ENCODE results near the gene LEFTY1.

LEFTY1 gene

DNA sequence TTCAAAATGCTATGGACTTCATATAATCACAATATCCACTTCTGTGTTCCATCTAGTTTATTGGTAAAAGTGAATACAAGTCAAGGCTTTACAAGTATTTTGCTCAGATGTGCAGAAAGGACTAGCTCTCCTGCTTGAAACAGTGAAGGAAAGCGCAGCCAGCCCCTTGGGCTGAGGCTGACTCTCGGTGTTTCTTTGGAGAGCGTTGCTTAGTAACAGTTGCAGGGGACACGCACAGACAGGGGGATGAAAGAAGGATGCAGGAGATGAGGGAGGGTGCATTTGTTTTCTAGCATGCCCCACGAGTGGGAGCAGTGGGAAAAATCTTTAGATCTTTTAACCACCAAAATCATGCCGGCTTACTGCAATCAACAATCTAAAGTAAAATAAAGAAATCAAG is 26.0 kb upstream of the LEFTY1 start:
- DNase-seq, result no peak

DNA sequence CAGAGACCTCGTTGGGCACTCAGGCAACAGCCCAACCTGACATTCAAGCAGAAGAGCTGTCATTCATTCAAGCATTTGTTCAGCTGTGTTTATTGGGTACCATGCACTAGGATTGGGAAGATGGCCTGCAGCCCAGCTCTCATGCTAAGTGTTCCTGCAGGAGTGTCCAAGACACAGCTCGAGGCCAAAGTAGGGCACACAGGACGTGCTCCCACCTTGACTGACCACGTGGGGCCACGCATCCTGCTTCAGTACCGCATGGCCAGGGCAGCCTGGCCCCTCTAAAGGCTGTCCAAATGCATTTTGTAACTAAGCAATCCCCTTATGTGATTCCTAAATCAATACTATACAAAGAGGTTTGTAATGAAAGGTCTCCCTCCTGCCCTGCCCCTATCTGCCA is 25.4 kb upstream of the LEFTY1 start:
- no peak for DNase-seq

DNA sequence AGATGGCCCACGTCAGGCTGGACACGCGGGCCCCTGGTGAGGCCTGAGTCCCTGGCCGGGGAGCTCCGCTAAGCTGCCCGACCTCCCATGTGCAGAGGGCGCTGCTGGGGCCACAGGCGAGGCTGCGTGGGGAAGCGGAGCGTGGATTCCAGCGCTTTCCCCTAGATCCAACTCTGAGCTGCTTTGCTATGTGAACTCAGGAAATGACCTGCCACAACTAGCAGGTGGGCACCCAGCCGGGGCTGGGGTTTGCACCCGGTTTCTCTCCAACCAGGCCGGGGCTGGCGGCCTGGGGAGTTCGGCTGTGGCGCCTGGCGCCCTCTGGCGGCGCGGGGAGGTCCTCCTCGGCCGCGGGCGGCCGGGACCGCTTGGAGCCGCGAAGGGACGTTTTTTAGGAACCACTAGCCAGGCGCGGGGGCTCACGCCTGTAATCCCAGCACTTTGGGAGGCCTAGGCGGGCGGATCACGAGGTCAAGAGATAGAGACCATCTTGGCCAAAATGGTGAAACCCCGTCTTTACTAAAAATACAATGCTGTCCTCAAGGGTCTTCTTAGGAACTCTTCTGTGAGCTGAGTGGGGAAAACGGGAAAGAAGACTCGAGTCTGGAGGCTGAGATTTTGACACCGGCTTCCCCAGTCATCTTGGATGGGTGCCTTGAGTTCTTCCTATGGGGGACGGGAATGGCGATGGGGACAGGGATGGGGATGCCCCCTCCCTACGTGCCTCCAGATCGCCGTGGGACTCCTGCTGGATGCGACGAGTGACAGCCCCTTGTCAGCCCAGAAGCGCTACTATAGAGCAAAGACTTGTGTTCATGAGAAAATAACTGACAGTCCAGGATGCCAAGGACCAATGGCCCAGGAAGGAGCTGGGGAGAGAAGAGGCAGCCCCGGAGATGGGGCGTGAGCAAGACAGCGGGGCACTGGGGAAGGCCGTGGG is 22.5 kb upstream of the LEFTY1 start:
- DNase-seq, result peak; percentile 89

DNA sequence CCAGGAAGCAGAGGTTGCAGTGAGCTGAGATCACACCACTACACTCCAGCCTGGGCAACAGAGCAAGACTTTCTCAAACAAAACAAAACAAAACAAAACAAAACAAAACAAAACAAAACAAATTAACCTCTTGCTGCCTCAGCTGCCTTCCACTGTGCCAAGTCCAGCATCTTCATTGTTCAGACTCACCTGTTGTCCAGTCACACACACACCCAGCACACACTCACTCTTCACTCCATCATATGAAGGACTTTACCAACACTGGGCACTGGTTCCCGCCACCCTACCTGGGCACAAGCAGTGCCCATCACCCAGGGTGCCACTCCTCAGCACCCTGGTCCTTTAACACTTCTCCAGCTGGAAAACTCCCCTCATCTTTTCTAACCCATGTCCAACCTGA is 20.5 kb upstream of the LEFTY1 start:
- no peak for DNase-seq

DNA sequence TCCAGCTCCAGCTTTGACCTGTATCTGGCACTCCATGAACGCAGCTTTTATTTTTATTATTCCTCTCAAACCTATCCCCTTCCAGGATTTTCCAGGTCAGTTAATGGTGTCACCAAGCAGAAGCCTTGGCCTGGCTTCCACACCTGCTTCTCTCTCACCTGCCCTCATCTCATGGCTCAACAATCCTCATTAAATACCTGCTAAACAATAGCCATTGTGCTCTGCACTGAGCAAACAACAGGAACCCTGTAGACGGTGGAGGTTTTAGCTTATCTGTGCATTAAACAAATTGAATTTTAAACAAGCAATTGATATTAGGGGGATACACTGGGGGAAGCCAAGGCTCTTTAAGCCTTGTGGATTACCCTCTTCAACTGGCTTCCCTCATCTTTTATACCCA is 19.8 kb upstream of the LEFTY1 start:
- DNase-seq, result no peak

DNA sequence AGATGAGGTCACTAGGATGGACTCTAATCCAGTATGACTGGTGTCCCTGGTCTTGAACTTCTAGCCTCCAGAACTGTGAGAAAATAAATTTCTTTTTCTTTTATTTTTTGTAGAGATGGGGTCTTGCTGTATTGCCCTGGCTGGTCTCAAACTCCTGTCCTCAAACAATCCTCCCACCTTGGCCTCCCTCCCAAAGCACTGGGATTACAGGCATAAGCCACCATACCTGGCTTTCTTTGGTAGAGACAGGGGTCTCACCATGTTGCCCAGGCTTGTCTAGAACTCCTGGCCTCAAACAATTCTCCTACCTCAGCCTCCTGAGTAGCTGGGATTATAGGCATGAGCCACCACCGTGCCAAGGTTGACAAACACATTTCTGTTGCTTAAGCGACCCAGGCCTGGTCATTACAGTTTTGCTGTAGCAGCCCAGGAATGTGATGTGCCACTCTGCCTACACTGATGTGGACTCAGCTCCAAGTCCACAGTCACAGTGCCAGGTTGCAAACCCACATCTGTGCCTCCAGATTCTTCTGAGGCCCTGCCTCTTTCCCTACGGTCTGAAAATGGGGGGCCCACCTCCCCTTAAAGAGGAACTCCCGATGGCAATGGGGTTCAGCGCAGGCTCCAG is 19.2 kb upstream of the LEFTY1 start:
- no peak for DNase-seq

DNA sequence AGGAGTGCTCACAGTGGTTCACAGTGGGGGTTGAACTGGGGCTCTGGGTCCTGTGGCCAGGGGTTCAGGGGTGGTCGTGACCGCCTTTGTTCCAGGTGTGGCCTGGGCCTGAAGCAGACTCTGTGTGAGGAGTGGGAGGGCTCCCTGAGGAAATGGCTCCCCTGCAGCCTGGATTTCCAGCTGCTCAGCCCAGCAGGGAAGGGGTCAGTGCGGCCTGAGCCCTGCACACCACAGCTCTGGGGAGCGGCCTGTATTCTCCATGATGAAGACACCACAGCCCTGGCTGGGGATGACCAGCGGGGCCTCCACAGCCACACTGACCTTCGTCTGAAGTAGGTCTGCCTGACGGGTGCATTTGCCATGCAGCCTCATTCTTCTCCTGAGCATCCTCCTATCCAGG is 18.4 kb upstream of the LEFTY1 start:
- no peak for DNase-seq

DNA sequence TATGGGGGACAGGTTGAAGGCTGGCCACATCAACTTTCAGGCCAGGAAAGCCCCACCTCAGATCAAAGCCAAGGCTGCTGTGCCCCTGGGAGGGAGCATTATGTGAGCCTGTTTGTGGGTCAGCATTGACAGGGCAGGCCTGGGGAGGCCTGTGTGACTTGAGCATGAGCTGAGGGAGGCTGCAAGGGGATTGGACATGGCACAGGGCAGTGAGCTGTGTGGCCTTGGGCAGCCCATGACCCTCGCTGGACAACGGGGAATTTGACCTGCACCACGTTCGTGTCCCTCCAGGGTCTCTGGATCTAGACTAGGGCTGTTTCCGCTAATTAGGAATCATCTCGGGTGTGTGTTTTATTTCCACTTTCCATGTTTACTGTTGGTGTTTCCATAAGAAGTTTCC is 17.5 kb upstream of the LEFTY1 start:
- no peak for DNase-seq

DNA sequence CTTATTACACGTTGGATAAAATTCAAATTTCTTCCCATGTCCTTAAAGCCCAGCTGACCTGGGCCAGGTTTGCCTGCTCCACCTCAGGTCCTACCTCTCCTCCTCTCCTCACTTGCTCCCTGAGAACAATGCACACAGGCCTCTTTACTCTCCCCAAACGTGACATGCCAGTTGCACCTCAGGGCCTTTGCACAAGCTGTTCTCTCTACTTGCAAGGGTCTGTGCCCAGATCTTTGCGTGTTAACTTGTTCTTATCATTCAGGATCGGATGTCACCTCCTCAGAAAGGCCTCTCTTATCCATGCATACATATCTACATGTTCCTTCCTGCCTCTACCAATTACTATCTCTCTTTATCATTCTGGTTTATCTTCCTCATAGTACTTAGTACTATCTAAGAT is 14.7 kb upstream of the LEFTY1 start:
- no peak for DNase-seq

DNA sequence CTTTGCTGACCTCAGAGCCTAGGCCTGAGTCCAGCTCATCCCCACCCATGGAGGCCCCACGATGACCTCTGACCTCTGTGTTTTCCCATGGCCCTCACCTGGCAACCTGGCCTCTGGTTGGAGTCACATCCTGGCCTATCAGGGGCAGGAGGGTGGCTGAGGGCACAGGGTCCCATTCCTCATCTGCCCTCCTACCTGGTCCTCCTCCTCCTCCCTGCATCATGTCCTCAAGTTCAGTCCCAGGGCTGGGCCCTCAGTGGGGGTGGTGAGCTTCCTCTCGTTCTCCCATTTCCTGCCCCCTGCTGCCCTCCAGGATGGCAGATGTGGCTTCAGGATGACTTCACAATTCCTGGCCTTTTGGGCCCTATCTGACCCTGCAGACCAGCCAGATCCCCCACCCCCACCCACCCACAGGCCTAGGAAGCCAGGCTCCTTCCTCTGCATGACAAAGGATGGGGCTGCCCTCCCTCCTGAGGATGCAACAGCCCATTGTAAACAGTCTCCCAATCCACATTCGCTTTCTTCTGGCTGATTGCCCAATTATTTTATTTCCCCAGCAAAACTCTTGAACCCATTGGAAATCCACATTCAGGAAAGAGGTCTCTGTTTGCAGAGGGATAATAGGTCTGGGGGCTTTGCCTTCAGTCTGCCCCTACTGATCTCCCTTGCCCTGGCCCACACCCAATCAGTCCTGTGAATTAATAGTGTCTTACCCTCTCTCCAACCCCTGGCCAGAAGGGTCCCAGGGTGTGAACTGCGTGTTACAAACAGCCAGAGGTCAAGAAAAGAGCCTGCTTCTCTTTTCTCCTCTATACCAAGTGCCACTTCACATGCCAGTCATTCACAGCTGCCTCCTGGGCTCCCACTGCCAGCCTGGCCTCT is 10.3 kb upstream of the LEFTY1 start:
- no peak for DNase-seq

DNA sequence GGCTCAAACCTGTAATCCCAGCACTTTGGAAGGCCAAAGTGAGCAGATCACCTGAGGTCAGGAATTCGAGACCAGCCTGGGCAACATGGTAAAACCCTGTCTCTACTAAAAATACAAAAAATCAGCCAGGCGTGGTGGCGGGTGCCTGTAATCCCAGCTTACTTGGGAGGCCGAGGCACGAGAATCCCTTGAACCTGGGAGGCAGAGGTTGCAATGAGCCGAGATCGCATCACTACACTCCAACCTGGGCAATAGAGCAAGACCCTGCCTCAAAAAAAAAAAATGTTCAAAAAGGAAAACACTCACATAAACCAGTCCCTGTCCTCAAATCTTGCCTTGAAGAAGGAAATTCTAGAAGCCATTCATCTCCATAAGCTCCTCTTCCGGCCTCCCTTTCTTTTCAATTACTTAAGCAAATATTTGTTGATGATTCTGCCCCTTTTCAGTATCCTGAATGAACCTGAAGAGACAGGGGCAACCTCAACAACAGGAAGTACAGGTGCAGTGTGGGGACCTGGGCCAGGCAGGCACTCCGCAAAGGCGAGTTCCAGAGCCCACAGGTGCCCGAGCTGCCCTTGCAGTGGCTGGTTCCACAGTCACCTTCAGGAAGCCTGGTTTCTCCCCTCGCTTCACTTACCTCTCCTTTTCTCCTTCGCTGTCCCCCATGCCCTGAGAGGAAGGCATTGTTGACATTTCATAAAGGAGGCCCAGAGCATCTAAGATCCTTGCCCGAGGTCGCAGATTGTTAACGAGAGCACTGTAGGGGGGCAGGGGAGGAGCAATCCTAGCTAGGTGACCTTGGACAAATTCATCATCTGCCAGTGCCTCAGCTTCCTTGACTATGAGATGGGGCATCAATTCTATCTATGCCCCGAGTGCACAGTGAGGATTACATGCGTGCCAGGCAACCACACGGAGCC is 8.9 kb upstream of the LEFTY1 start:
- no peak for DNase-seq

DNA sequence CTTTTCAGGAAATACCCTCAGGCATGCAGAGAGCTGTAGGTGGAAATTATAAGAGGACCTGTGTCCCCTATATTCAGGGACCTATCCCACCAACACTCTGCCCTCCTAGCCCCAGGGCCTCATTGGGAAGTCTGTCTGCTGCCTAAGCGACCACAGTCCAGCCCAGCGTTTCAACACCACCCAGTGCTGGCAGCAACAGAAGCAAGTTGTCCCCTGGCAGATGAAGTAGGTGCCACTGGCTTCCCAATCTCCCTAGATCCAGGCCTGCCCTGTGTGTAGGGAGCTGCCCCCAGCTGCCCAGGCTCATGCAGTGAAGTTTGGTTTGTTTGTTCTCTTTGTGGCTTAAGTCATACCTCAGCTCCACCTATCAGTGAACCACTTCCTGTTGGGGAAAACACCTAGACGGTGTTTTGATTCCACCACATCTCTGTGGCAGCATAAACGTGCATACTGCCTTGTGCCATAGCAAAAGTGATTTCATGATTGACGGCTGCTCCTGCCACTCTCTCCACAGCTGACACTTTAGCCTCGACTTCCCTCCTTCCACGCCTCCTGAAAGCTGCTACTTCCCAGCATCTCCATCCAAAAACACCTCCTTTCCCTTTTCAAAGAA is 8.1 kb upstream of the LEFTY1 start:
- DNase-seq, result no peak

DNA sequence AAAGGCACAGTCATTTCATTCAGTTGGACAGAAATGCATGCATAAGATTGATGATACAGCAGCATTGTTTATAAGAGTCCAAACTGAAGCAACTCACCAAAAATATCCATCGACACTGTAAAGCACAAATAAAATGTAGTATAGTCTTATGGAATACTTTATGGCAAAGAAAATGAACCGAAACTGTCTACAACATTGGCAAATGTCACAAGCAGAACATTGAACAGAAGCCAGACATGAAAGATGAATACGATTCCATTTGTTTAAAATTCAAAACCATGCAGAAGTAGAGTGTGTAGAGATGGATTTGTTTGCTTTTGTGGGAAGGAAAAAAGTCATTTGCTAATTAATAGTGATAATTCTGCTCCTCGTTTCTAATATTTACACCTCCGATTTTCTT is 7.5 kb upstream of the LEFTY1 start:
- no peak for DNase-seq

DNA sequence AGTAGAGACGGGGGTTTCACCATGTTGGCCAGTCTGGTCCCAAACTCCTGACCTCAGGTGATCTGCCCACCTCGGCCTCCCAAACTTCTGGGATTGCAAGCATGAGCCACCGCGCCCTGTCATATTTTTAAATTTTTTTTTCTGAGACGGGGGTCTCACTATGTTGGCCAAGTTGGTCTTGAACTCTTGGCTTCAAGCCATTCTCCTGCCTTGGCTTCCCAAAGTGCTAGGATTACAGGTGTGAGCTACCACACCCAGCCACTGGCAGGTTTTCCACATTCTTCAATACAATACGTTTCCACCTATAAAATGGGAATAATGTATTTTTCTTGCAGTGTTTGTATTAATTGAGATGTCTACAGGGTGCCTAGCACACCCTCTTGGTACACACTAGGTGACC is 3.4 kb upstream of the LEFTY1 start:
- no peak for DNase-seq

DNA sequence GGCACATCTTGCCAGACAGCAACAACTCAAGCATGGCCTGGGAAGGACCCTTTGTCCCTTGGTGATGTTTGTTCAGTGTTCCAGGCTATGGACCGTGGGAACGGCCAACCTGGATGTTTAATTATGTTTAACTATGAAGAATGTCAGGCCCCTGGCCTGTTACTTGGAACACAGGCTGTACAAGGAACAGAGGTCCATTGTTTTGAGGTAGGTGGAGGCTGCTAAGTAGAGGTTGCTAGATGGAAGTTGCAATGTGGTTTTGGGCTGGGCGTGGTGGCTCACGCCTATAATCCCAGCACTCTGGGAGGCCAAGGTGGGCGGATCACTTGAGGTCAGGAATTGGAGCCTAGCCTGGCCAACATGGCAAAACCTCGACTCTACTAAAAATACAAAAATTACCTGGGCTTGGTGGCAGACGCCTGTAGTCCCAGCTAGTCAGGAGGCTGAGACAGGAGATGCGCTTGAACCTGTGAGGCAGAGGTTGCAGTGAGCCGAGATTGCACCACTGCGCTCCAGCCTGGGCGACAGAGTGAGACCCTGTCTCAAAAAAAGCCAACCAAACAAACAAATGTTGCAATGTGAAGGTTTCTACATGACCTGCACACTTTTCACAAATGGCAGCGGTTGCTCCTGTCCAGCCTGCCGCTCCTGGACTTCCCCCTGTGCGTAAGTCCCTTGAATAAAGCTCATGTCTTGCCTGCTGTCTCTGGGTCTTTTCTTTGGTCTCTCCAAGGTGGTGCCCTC is 2.5 kb upstream of the LEFTY1 start:
- no peak for DNase-seq

DNA sequence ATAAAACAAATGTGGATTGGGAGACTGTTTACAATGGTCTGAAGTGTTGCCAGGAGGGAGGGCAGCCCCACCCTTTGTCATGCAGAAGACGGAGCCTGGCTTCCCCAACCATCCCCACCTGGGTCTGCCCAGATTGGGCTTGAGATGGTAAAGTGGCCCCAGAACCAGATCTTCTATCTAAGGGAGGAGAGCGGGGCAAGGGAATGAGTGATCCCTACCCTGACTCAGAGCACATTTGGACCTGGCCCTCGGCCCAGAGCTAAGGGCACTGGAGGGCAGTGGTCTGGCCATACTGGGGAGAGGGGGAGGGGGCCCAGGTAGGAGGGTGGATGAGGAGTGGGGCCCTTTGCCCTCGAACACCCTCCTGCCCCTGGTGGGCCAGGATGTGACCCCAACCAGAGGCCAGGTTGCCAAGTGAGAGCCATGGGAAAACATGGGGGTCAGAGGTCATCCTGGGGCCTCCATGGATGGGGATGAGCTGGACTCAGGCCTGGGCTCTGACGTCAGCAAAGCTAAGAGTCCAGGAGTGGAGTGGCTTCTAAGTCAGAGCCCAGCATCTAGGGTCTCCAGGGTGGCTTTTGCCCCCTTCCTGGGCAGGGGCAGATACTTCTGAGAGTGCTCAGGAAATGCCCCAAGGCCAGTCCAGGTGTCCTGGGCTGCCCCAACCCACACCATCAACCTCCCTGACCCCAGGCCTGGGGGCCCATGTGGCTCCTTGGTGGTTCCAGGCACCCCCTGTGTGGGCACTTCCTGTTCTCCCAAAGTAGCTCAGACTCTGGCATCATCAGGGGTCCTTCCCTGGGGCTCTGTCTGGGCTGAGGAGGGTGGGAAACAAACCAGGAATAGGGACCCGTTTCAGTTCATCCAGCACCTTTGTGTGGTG is 1.6 kb upstream of the LEFTY1 start:
- DNase-seq, result no peak

DNA sequence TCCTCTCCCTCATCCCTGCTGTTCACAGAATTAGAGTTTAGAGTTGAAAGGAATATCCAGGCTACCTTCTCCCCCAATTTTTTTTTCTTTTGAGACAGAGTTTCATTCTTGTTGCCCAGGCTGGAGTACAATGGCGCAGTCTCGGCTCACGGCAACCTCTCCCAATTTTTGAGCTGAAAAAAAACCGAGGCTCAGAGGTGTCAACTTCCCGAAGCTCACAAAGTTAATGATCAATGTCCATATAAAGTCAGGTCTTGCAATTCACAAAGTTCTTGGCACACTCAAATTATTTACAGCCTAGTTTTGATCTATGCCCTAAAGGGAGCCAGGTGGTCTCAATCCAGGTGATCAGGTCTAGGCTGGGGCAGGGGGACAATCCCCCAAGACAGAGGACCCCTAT is 797 bp upstream of the LEFTY1 start:
- no peak for DNase-seq

DNA sequence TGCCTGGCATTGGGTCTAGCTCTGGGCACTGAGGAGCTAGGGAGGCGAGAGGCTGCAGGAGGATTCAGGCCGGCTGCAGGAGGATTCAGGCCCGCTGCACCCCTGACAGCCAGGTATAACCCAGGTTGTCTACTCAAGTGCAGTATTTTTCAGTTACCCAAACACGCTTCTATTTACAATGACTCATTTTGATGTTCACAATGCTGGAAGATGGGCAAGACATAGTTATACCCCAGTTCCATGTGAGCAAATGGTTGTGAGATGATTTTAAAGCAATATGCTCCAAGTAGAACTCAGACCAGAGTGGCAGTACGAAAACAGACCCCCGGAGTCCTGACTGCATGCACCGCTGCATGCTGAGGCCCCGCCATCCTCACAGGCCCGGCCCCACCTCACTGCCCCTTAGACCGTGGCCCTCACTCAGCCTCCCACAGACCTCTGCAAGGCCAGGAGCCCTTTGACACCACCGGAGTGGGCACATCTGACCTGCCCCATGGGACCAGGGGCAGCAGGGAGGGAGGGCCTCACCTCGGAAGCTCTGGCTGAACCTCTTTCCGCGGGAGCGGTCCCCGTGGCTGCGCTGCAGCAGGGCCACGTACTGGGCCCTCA is 553 bp downstream of the LEFTY1 start:
- DNase-seq, result peak; percentile 28

DNA sequence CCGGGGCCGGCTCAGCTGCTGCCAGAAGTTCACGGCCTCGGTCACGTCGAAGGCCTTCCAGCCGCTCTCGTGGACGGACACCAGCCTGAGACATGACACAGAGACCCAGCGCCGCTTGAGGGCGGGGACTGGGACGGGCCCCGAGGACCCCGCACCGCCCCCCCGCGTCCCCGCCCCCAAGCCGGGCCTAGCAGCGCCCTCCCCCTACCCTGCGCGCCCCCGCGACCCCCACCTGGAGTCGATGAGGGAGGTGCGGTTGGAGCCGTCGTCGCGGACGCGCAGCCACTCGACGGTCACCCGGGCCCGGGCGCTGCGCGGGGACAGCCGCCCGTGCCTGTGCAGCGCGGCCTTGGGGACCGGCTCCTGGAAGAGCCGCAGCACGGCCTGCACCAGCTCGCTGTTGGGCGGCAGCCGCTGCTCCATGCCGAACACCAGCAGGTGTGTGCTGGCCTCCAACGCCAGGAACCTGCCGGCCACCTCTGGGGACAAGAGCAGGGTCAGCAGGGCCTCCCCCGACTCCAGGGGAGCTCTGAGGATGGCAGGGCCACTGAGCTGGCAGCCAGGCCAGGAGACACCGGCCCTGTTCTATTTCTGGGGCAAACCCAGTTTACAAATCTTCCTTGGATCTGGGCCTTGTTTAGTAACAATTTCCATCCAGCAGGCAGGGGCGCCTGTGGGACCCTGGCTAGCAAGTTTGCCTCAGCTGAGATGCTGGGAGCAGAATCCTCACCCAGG is 1.2 kb downstream of the LEFTY1 start:
- DNase-seq, result peak; percentile 34

All from retina (tissue), 1 donor.